GM21447 (cell line): ENCODE measurements around the gene MUC16.

Experiments used
- ATAC-seq: cut with Tn5 transposase; IDR thresholded peaks from one replicate; pipeline ENCODE4 v1.9.1; 2021; ENCODE audit not compliant: unreplicated experiment

The MUC16 gene

DNA sequence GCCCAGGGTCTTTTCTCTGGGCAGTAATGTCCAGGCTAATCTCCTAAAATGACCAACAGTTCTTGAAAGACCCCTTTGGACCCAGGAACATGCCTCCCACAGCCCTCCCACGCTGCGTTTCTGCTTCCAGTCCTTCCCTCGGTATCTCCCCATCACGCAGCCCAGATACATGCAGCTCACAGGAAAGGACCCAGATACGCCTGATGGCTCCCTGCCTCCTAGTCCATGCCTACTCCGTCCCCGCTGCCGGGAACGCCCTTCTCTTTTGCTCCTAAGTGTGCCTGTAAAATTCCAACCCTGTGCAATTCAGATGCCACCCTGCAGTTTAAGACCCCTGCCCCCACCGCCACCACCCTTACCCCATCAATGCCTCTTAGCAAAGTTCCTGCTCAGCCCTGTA is 778 bp downstream of the MUC16 start:
- ATAC-seq = no peak

DNA sequence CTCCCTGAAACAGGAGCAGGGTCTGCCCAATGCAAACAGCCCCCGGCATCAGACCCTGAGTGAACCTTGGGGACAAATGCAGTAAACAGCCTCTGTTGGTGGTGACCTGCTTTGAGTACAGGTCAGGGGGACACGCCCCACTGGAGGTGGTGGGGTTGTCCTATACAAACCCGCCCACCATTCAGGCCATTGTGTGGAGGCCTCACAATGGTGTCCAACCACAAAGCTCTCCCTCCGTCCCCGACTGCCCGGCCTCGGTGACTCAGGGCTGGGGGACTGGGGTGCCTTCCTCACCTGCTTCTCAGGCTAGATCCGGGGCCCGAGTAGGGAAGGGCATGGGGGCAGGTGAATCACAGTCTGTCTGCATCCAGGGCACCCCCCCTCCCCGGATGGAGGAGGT is 1.5 kb downstream of the MUC16 start:
- ATAC-seq = no peak

DNA sequence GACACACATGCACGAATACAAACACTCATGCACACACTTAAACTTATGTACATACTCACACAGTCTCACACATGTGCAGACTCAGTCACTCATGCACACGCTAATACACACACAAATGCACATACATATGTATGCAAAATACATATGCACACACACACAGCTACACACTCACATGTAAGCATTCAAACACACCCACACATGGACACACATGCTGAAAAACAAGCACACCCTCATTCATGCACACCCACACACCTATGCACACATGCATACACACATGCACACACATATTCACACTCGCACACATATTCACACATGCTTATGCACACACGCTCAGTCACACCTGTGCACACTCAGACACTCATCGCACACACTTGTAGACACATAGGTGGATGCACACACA is 9.3 kb downstream of the MUC16 start:
- ATAC-seq = no peak

DNA sequence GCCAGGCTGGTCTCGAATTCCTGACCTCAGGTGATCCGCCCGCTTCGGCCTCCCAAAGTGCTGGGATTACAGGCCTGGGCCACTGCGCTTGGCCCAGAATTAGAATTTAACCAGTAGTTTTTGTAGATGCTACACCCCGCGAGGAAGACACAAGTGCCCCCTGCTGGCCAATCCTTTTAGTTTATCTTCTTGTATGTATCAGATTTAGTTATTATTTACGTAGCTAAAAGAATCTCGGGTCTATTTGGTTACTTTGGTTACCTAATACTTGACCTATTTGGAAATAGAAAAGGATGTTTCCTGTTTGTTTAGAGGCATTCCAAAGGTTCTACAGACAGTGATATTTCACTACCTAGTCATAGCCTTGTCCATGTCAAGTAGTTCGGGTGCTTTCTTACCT is 22.0 kb downstream of the MUC16 start:
- ATAC-seq = no peak

DNA sequence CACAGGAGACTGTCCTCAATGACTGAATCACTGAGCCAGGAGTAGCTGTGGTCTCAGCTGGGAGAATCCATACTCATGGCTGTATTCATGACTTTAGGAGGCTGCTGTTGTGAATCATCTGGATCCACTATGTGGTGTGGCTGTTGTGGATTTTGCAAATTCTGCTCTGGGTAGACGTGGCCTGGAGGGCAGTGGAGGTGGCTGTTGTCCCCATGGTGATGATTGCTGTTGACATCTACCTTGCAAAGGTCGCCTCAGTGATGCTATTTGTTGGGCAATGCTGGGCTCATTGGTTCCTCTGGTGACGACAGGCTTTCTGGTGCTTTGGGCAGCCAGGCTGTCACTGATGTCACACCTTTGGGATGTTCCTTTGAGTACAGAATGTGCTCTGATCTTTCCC is 23.9 kb downstream of the MUC16 start:
- no peak for ATAC-seq

DNA sequence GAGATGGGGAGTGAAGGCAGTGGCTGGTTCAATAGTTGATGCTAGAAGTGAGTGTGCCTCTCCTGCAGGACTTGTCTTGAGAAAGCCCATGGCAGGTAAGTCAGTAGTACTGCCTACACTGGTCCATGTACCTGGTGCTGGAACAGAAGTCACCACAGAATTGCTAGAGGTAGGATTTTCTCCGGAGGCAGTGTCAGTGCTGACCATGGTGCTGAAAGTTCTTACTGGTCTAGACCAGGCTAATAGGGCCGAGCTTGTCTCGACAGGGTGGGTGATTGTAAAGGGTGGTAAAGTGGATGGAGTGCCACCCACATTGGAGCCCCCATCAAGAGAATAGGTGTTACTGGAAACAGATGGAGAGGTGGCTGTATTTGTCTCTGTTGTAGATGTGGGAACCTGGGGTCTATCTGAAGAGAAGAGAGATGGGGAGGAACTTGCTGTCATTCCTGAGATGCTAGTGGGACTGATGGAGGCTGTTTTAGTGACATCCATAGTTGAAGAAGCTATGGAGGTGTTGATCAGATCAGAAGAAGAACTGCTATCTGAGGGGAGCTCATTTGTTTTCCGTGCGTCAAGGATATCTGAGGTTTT is 36.6 kb downstream of the MUC16 start:
- ATAC-seq = no peak

DNA sequence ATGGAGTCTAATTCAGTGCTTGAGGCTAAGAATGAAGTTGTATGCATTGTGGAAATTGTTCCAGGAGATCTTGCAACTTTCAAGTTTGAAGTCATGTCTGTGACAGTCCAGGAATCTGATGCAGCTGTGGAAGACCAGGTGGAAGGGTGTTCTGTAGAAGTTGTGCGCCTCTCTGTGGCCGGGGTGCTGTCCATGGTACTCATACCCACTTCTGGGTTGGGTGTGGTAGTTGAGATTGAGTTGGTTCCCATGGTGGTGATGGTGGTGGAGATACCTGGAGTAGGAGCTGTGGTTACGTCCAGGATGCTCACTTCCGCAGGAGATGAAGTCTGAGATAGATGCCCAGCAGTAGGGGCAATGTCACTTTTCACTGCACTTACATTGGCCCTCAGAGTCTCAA is 44.3 kb downstream of the MUC16 start:
- no peak for ATAC-seq
